K562 (cell line): Measurements from ENCODE around the gene FAM50B. TPM values are rescaled to one million over a fixed set of nuclear protein-coding genes. Genes with fewer than 3 reads are reported as not detected.

Experiments used
- ATAC-seq: fragments of 200-7000 bp; cut with Tn5 transposase; 3 replicates; pipeline ENCODE4 v1.9.1; 2020; ENCODE audit warnings: moderate library complexity
- BruUV-seq: library from RNA; stranded (reverse); fragments of 400-500 nt; replicated peaks from 2 replicates; lab custom pipeline; 2021; lab: Mats Ljungman, UMichigan
- CTCF ChIA-PET: fragments of 300-600 bp; formaldehyde crosslinking; extraction: SDS; loops from one replicate; lab custom pipeline; 2021; ENCODE audit warnings: low intra/inter-chr PET ratio; lab: Yijun Ruan, JAX
- POLR2A ChIA-PET: fragments of 300-600, 350-650 bp; sonication (Branson Sonifier 250); formaldehyde crosslinking; extraction: SDS; loops from one replicate; lab custom pipeline; 2021; ENCODE audit warnings: antibody characterized with exemption, inconsistent platforms; lab: Yijun Ruan, JAX
- DNase-seq, 4 experiments: peaks; one replicate each; pipeline versions ENCODE4 v3.0.0 to v3.0.0-alpha.2; 2011 to 2018; ENCODE audit warnings: low spot score in 3 of 4, mixed read lengths in 3 of 4; ENCODE audit errors: extremely low read depth in 1 of 4
- FAIRE-seq: peaks from 2 replicates; lab custom pipeline; 2011; peaks lifted over from hg19 to GRCh38; lab: Jason Lieb, UNC
- H2AFZ ChIP-seq: 2 replicates; pipeline ENCODE4 v1.6.0; 2011; ENCODE audit warnings: low read depth, low read length, control low read depth, inconsistent platforms
- H3K27ac ChIP-seq: fragments of 200-600 bp; 3 replicates; pipeline ENCODE4 v1.8.0; 2011; ENCODE audit warnings: low read depth, mild to moderate bottlenecking, control low read depth, inconsistent platforms, low read length, moderate library complexity, mixed read lengths; ENCODE audit errors: extremely low read depth
- H3K27me3 ChIP-seq, 2 experiments: fragments of 300-600 bp in 1 of 2; 2 replicates in 1 of 2; 3 replicates in 1 of 2; pipeline versions ENCODE4 v1.6.0 to v1.8.0; 2011; ENCODE audit warnings: inconsistent platforms in 2 of 2, low read length in 2 of 2, mild to moderate bottlenecking in 1 of 2, mixed read lengths in 1 of 2, moderate library complexity in 1 of 2; ENCODE audit not compliant: control insufficient read depth in 2 of 2, insufficient read depth in 2 of 2
- H3K36me3 ChIP-seq: fragments of 300-600 bp; 3 replicates; pipeline ENCODE4 v1.8.0; 2011; ENCODE audit warnings: mild to moderate bottlenecking, low read length, inconsistent platforms; ENCODE audit not compliant: control insufficient read depth, insufficient read depth
- H3K4me1 ChIP-seq, 2 experiments: fragments of 200-600 bp in 1 of 2; replicated peaks in 1 of 2; 2 replicates in 1 of 2; 3 replicates in 1 of 2; pipeline versions ENCODE4 v1.5.1 to v1.8.0; 2011; ENCODE audit warnings: inconsistent platforms in 2 of 2, low read length in 2 of 2, mild to moderate bottlenecking in 1 of 2, mixed read lengths in 1 of 2, moderate library complexity in 1 of 2; ENCODE audit not compliant: control insufficient read depth in 2 of 2, insufficient read depth in 2 of 2
- H3K4me2 ChIP-seq: 2 replicates; pipeline ENCODE4 v1.6.1; 2011; ENCODE audit warnings: low read length, control low read depth, inconsistent platforms, mixed read lengths; ENCODE audit not compliant: insufficient read depth
- H3K4me3 ChIP-seq: fragments of 200-600 bp; sonication (generic), shearing (Covaris generic); 2 replicates; pipeline ENCODE4 v1.5.1; 2016; ENCODE audit warnings: control low read depth, inconsistent platforms
- H3K79me2 ChIP-seq: fragments of 200-600 bp; 3 replicates; pipeline ENCODE4 v1.8.0; 2011; ENCODE audit warnings: low read length, inconsistent platforms; ENCODE audit not compliant: control insufficient read depth, insufficient read depth
- H3K9ac ChIP-seq, 2 experiments: 2 replicates each; pipeline versions ENCODE4 v1.6.0 to v1.6.1; 2011; ENCODE audit warnings: low read depth in 2 of 2, low read length in 2 of 2, control low read depth in 1 of 2, inconsistent platforms in 1 of 2, mild to moderate bottlenecking in 1 of 2, mixed read lengths in 1 of 2; ENCODE audit not compliant: insufficient read depth in 1 of 2
- H3K9me1 ChIP-seq: one replicate; pipeline ENCODE4 v1.6.0; 2011; ENCODE audit warnings: inconsistent platforms, mild to moderate bottlenecking, low read length, moderate library complexity; ENCODE audit not compliant: control insufficient read depth, insufficient read depth
- H3K9me3 ChIP-seq: replicated peaks from 2 replicates; pipeline ENCODE4 v1.5.1; 2011; ENCODE audit warnings: low read depth, low read length, inconsistent platforms; ENCODE audit not compliant: control insufficient read depth, insufficient read depth
- H4K20me1 ChIP-seq: replicated peaks from 2 replicates; pipeline ENCODE4 v1.6.1; 2011; ENCODE audit warnings: low read length, inconsistent platforms, mixed read lengths; ENCODE audit not compliant: control insufficient read depth, insufficient read depth
- ARNT ChIP-seq, 2 experiments: fragments of 450-650 bp; IDR thresholded peaks; 2 replicates each; pipeline ENCODE4 v1.6.1; 2016; ENCODE audit warnings: mild to moderate bottlenecking in 1 of 2
- BRCA1 ChIP-seq, 2 experiments: fragments of 450-650 bp in 1 of 2; sonication (generic) in 1 of 2; formaldehyde crosslinking in 1 of 2; IDR thresholded peaks; 2 replicates each; pipeline versions ENCODE4 v1.5.0 to v1.6.1; 2017 to 2020; ENCODE audit warnings: mild to moderate bottlenecking in 1 of 2, missing genetic modification reagents in 1 of 2
- CBX3 ChIP-seq, 2 experiments: IDR thresholded peaks; 1 replicate in 1 of 2; 2 replicates in 1 of 2; pipeline ENCODE4 v1.6.1; 2012; ENCODE audit warnings: inconsistent platforms in 2 of 2, low read length in 2 of 2, borderline replicate concordance in 1 of 2, control low read depth in 1 of 2
- GTF2A2 ChIP-seq: IDR thresholded peaks from 2 replicates; pipeline ENCODE4 v1.6.1; 2016; ENCODE audit warnings: mild to moderate bottlenecking, missing genetic modification characterization, missing compliant biosample characterization
- IRF9 ChIP-seq: fragments of 450-650 bp; IDR thresholded peaks from 2 replicates; pipeline ENCODE4 v1.6.1; 2016; ENCODE audit warnings: missing biosample characterization, missing genetic modification characterization
- PBX2 ChIP-seq, 2 experiments: IDR thresholded peaks in 1 of 2; conservative IDR thresholded peaks in 1 of 2; 2 replicates each; pipeline ENCODE4 v1.6.1; 2016; ENCODE audit warnings: low read depth in 2 of 2, mild to moderate bottlenecking in 1 of 2, missing compliant biosample characterization in 1 of 2, missing genetic modification characterization in 1 of 2, moderate library complexity in 1 of 2
- RHOXF2B ChIP-seq: fragments of 250-450 bp; sonication (Bioruptor Pico); conservative IDR thresholded peaks from 2 replicates; pipeline ENCODE4 v1.5.1; 2021
- SFPQ ChIP-seq: fragments of 200-400 bp; formaldehyde crosslinking; IDR thresholded peaks from 2 replicates; pipeline ENCODE4 v1.6.1; 2017; ENCODE audit warnings: mild to moderate bottlenecking, low read depth, low read length, moderate library complexity
- SNRNP70 ChIP-seq: fragments of 200-400 bp; formaldehyde crosslinking; optimal IDR thresholded peaks from 2 replicates; pipeline ENCODE3; 2017; ENCODE audit warnings: low read depth, low read length
- SRSF7 ChIP-seq: fragments of 200-400 bp; formaldehyde crosslinking; optimal IDR thresholded peaks from 2 replicates; pipeline ENCODE3; 2017; ENCODE audit warnings: mild to moderate bottlenecking, low read depth, low read length
- TEAD4 ChIP-seq, 2 experiments: sonication (generic) in 1 of 2; formaldehyde crosslinking in 1 of 2; IDR thresholded peaks; 2 replicates each; pipeline versions ENCODE4 v1.6.1 to v1.8.0; 2012 to 2022; ENCODE audit warnings: borderline replicate concordance in 1 of 2, inconsistent platforms in 1 of 2, low read length in 1 of 2, mild to moderate bottlenecking in 1 of 2, missing genetic modification reagents in 1 of 2
- TFAM ChIP-seq: fragments of 250-450 bp; sonication (Bioruptor Pico); conservative IDR thresholded peaks from 2 replicates; pipeline ENCODE4 v1.5.0; 2021; ENCODE audit warnings: mild to moderate bottlenecking, moderate library complexity
- WGBS: fragments of 100-300 bp; shearing (Covaris generic); methylation state at CpG from one replicate; pipeline ENCODE4 v1.1.6; 2016; ENCODE audit warnings: low coverage, mixed read lengths; ENCODE audit not compliant: insufficient coverage; ENCODE audit errors: missing lambda C conversion rate; 5-methylcytosine and 5-hydroxymethylcytosine counted together
- in situ Hi-C: fragments of 300-500 bp; cut with MboI; formaldehyde crosslinking; loops from 4 replicates; pipeline ENCODE4 v1.15.0; 2018; ENCODE audit warnings: inconsistent platforms, mixed read lengths
- intact Hi-C: fragments of 100-400 bp; cut with micrococcal nuclease; formaldehyde crosslinking; loops from 2 replicates; pipeline ENCODE4 v1.14.2; 2022
- polyA plus RNA-seq, 8 experiments: library from polyadenylated mRNA; depleted of rRNA in 4 of 8; stranded (reverse) in 5 of 8; unstranded in 3 of 8; fragments of >200 nt; fragmentation: Nextera tagmentation in 2 of 8; fragmentation: Illumina TruSeq in 1 of 8; extraction: Ambion mirVana in 2 of 8; extraction: Trizol in 1 of 8; gene quantifications; 2 replicates each; pipeline versions ENCODE4 v1.2.1 to v1.2.3, GENCODE V29; 2011 to 2014; ENCODE audit warnings: inconsistent platforms in 1 of 8, missing spikeins in 1 of 8
- total RNA-seq, 7 experiments: library from RNA; depleted of rRNA in 6 of 7; stranded (reverse); fragments of >200 nt in 6 of 7; fragmentation: Illumina TruSeq in 2 of 7; extraction: Trizol in 2 of 7; gene quantifications; 2 replicates each; pipeline versions ENCODE4 v1.2.1 to v1.2.3, GENCODE V29; 2011 to 2021; ENCODE audit warnings: low replicate concordance in 1 of 7

The FAM50B gene
- total and polyA plus RNA-seq, 9 of the 15 experiments (the other 6 are each of a cell fraction or from before 2014, with no cell fraction given): 0.09 to 0.16 (median 0.13) TPM; not detected in 6

- Histone ChIP-seq H3K9ac (no peak overlapping the region), H3K27me3 (peaks cover 26 to 63% of the 10 kb centered on the region in 2 experiments), H3K9me3 (no peaks in the 10 kb centered on the region), H3K4me1 (no peaks in the 10 kb centered on the region), H3K36me3 (no peaks in the 10 kb centered on the region), H3K27ac (no peak overlapping the region), H3K4me2 (no peak overlapping the region), H3K4me3 (no peak overlapping the region), H3K79me2 (no peaks in the 10 kb centered on the region), H4K20me1 (no peaks in the 10 kb centered on the region), H2AFZ (no peak overlapping the region), H3K9me1 (peaks cover 4% of the 10 kb centered on the region)
- TF ChIP-seq SRSF7 (no peak), SNRNP70 (no peak), ARNT (IDR thresholded peaks at IDR 0.05) (no peak), BRCA1 (IDR thresholded peaks at IDR 0.05) (no peak), BRCA1 (CRISPR knock-in tag; IDR thresholded peaks at IDR 0.05) (no peak), SFPQ (no peak), TFAM (no peak), CBX3 (IDR thresholded peaks at IDR 0.05; ENCODE audit: borderline replicate concordance in 1 of 2, low read length in 2 of 2) (no peak), GTF2A2 (tag) (no peak), RHOXF2B (CRISPR knock-in tag) (no peak), TEAD4 (IDR thresholded peaks at IDR 0.05; ENCODE audit: low read length) (no peak), TEAD4 (CRISPR knock-in tag; IDR thresholded peaks at IDR 0.05; ENCODE audit: borderline replicate concordance) (no peak), PBX2 (CRISPR knock-in tag; IDR thresholded peaks at IDR 0.05; ENCODE audit: low read depth) (no peak), PBX2 (tag; conservative IDR thresholded peaks at IDR 0.05; ENCODE audit: low read depth) (no peak), IRF9 (tag) (no peak)
- ChIA-PET POLR2A (interaction anchor here (0.6 to 1.1 kb wide), 8 partner anchors 8 to 1293 kb away, joined by 3 to 4 read pairs (median 3); no protein-coding TSS in a partner anchor), CTCF (interaction anchor here (1.1 to 1.5 kb wide), 2 partner anchors 106 to 141 kb away, joined by 3 read pairs; no protein-coding TSS in a partner anchor)
- DNase-seq (no peak), ATAC-seq (no peak), FAIRE-seq (no peak)
- 2% methylated on average over 6 of the region's 6 CpGs for WGBS
- in situ Hi-C loops (no loop called here), intact Hi-C loops (loop anchor here (2.0 to 10.0 kb wide), 2 partner anchors 49 to 91 kb away; no protein-coding TSS in a partner anchor)
- BruUV-seq: no TSS peak
These were observed 35.0 kb downstream of the FAM50B start for GRCh38 chr6:3884007-3884745.
